GM18498 (cell line): ENCODE results near the gene CREM.

Experiments
- ATAC-seq: cut with Tn5 transposase; IDR thresholded peaks from one replicate; pipeline ENCODE4 v1.9.1; 2021; ENCODE audit warnings: mild to moderate bottlenecking, moderate library complexity; ENCODE audit not compliant: unreplicated experiment

The CREM gene

GRCh38 chr10:35217455-35217854 lies 90.8 kb downstream of the CREM start:
- no peak for ATAC-seq

- peak; percentile 71 for ATAC-seq
These were observed 91.8 kb downstream of the CREM start for GRCh38 chr10:35218339-35218955.

GRCh38 chr10:35219292-35219691 lies 92.6 kb downstream of the CREM start:
- no peak for ATAC-seq

- no peak for ATAC-seq
These were observed 93.5 kb downstream of the CREM start for GRCh38 chr10:35219891-35220890.

- ATAC-seq, result no peak
These were observed 96.4 kb downstream of the CREM start for GRCh38 chr10:35223016-35223415.

GRCh38 chr10:35224045-35224740 lies 97.5 kb downstream of the CREM start:
- no peak for ATAC-seq

GRCh38 chr10:35225204-35225603 lies 98.6 kb downstream of the CREM start:
- ATAC-seq, result no peak

- ATAC-seq, result no peak
These were observed 99.9 kb downstream of the CREM start for GRCh38 chr10:35226507-35226906.

- no peak for ATAC-seq
These were observed 101.4 kb downstream of the CREM start for GRCh38 chr10:35228058-35228457.

- ATAC-seq, result no peak
These were observed 105.0 kb downstream of the CREM start for GRCh38 chr10:35231646-35232045.

- ATAC-seq, result no peak
These were observed 105.9 kb downstream of the CREM start for GRCh38 chr10:35232527-35232926.

- no peak for ATAC-seq
These were observed 107.4 kb downstream of the CREM start for GRCh38 chr10:35234073-35234472.

GRCh38 chr10:35236739-35237138 lies 110.1 kb downstream of the CREM start:
- no peak for ATAC-seq

GRCh38 chr10:35237766-35238512 lies 111.3 kb downstream of the CREM start:
- ATAC-seq, result no peak

GRCh38 chr10:35244549-35244948 lies 117.9 kb downstream of the CREM start:
- ATAC-seq, result no peak

GRCh38 chr10:35246770-35247343 lies 120.2 kb downstream of the CREM start:
- no peak for ATAC-seq

GRCh38 chr10:35251373-35252100 lies 124.9 kb downstream of the CREM start:
- no peak for ATAC-seq

- ATAC-seq, result no peak
These were observed 130.7 kb downstream of the CREM start for GRCh38 chr10:35257057-35257983.
